Mucosa of rectum (tissue), 2 donors: ENCODE measurements around the gene SLC25A10.
"Not testable (repeated sequence)": the region's sequence is repeated elsewhere in the genome, so short reads cannot be mapped to it uniquely, and the experiment has no call there.

Experiments
- H3K27ac ChIP-seq, 2 donors: one replicate each; pipeline ENCODE4 v1.7.0; 2013; ENCODE audit warnings: inconsistent platforms in 2 of 2, low read depth in 2 of 2, low read length in 2 of 2
- H3K27me3 ChIP-seq, 2 donors: one replicate each; pipeline ENCODE4 v1.7.0; 2013; ENCODE audit warnings: low read length in 2 of 2; ENCODE audit not compliant: control insufficient read depth in 2 of 2, insufficient read depth in 2 of 2
- H3K36me3 ChIP-seq, 2 donors: one replicate each; pipeline ENCODE4 v1.7.0; 2013; ENCODE audit warnings: low read length in 2 of 2; ENCODE audit not compliant: control insufficient read depth in 2 of 2, insufficient read depth in 2 of 2
- H3K4me1 ChIP-seq, 2 donors: one replicate each; pipeline ENCODE4 v1.7.0; 2013; ENCODE audit warnings: low read length in 2 of 2, mild to moderate bottlenecking in 1 of 2; ENCODE audit not compliant: control insufficient read depth in 2 of 2, insufficient read depth in 2 of 2
- H3K4me3 ChIP-seq, 2 donors: one replicate each; pipeline ENCODE4 v1.7.0; 2013; ENCODE audit warnings: low read length in 2 of 2
- H3K9ac ChIP-seq, 2 donors: one replicate each; pipeline ENCODE4 v1.7.0; 2013; ENCODE audit warnings: low read length in 2 of 2, low read depth in 1 of 2, mild to moderate bottlenecking in 1 of 2
- H3K9me3 ChIP-seq, 2 donors: one replicate each; pipeline ENCODE4 v1.7.0; 2013; ENCODE audit warnings: low read length in 2 of 2; ENCODE audit not compliant: control insufficient read depth in 2 of 2
- donor health status: healthy.
- donor health status: Normal muscosa, but diverticular disease.

The SLC25A10 gene

GRCh38 chr17:81737947-81738800 lies 26.1 kb downstream of the SLC25A10 start:
- Histone ChIP-seq H3K4me1 (peaks cover 22 to 25% of the 10 kb centered on the region in 2 donors), H3K27me3 (peaks cover 10% of the 10 kb centered on the region in 2 donors), H3K36me3 (no peaks in the 10 kb centered on the region), H3K27ac (no peak overlapping the region), H3K4me3 (no peak overlapping the region), H3K9me3 (no peaks in the 10 kb centered on the region), H3K9ac (no peak overlapping the region)

- Histone ChIP-seq H3K27me3 (peaks cover 7 to 10% of the 10 kb centered on the region in 2 donors), H3K27ac (no peak overlapping the region), H3K4me1 (peaks cover 21 to 24% of the 10 kb centered on the region in 2 donors), H3K9ac (no peak overlapping the region), H3K4me3 (no peak overlapping the region), H3K36me3 (no peaks in the 10 kb centered on the region), H3K9me3 (no peaks in the 10 kb centered on the region)
Measured at GRCh38 chr17:81738801-81739393, 26.8 kb downstream of the SLC25A10 start.

- not testable (repeated sequence) for H3K27ac ChIP-seq, H3K36me3 ChIP-seq, H3K9ac ChIP-seq, H3K27me3 ChIP-seq, H3K9me3 ChIP-seq, H3K4me3 ChIP-seq
- peaks cover 14 to 18% of the 10 kb centered on the region in 2 donors for H3K4me1 ChIP-seq
Measured at GRCh38 chr17:81739593-81739992, 27.5 kb downstream of the SLC25A10 start.

- peaks cover 7 to 10% of the 10 kb centered on the region in 2 donors for H3K27me3 ChIP-seq
Measured at GRCh38 chr17:81740395-81740961, 28.4 kb downstream of the SLC25A10 start.

GRCh38 chr17:81741049-81741593 lies 29.0 kb downstream of the SLC25A10 start:
- Histone ChIP-seq H3K27ac (no peak overlapping the region), H3K9me3 (no peaks in the 10 kb centered on the region), H3K27me3 (peaks cover 7 to 10% of the 10 kb centered on the region in 2 donors), H3K36me3 (no peaks in the 10 kb centered on the region), H3K4me1 (peaks cover 0 to 2% of the 10 kb centered on the region in 2 donors), H3K9ac (no peak overlapping the region), H3K4me3 (no peak overlapping the region)

More at GRCh38 chr17:81740395-81740961, 28.4 kb downstream of the SLC25A10 start:
- Histone ChIP-seq H3K36me3 (no peaks in the 10 kb centered on the region), H3K4me3 (no peak overlapping the region), H3K4me1 (peaks cover 5 to 9% of the 10 kb centered on the region in 2 donors), H3K9me3 (no peaks in the 10 kb centered on the region), H3K9ac (no peak overlapping the region), H3K27ac (no peak overlapping the region)

GRCh38 chr17:81741594-81742452 lies 29.7 kb downstream of the SLC25A10 start:
- Histone ChIP-seq H3K36me3 (no peaks in the 10 kb centered on the region), H3K27me3 (peaks cover 7 to 10% of the 10 kb centered on the region in 2 donors), H3K27ac (no peak overlapping the region), H3K9ac (no peak overlapping the region), H3K9me3 (no peaks in the 10 kb centered on the region), H3K4me1 (no peaks in the 10 kb centered on the region), H3K4me3 (no peak overlapping the region)
